ENCODE measurements around the gene TEAD1.

TEAD1 gene

GRCh38 chr11:12764187-12764914 is 90.1 kb downstream of the TEAD1 start:
- DNase-seq (ENCODE audit: low spot score): no peak

GRCh38 chr11:12765428-12765827 is 91.2 kb downstream of the TEAD1 start:
- no peak for DNase-seq (ENCODE audit: low spot score)

- DNase-seq (ENCODE audit: low spot score): no peak
These were observed 92.8 kb downstream of the TEAD1 start for GRCh38 chr11:12767027-12767426.

DNA sequence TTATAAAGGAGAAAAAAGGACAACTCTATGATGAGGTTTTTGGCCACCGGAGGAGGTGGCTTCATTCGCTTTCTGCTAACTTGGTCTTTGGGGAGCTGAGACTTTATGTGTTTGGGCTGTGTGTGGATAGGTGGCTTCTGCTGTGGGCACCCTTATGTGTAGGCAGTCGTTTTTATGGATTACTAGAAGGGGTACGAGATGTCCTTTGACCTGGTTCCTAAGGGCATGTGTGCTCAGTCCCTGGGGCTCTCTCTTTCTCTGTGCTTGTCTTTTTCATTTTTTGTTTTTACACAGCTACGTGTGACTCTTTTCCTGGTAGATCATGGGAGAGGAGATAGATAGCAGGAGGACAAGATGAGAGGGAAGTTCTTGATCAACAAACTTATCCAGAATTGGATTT is 93.4 kb downstream of the TEAD1 start:
- DNase-seq (ENCODE audit: low spot score): no peak

- DNase-seq (ENCODE audit: low spot score): no peak
These were observed 94.8 kb downstream of the TEAD1 start for GRCh38 chr11:12768726-12769673.

- no peak for DNase-seq (ENCODE audit: low spot score)
These were observed 95.7 kb downstream of the TEAD1 start for GRCh38 chr11:12769834-12770345.

DNA sequence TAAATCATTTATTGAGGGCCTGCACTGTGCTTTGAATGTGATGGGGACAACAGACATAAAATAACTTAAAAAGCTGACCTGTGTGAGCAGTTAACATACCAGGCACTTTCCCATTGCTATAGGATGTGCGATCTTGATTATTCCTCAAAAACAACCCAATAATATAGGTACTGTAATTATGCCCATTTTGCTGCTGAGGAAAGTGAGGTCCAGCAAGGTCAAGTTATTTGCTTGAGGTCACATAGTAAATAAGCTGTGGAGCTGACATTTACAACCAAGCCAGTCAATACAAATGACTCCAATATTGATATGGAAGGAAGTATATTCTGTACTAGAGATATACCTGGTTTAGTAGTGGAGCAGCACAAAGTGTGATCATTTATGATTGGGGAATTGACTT is 96.2 kb downstream of the TEAD1 start:
- no peak for DNase-seq (ENCODE audit: low spot score)

DNA sequence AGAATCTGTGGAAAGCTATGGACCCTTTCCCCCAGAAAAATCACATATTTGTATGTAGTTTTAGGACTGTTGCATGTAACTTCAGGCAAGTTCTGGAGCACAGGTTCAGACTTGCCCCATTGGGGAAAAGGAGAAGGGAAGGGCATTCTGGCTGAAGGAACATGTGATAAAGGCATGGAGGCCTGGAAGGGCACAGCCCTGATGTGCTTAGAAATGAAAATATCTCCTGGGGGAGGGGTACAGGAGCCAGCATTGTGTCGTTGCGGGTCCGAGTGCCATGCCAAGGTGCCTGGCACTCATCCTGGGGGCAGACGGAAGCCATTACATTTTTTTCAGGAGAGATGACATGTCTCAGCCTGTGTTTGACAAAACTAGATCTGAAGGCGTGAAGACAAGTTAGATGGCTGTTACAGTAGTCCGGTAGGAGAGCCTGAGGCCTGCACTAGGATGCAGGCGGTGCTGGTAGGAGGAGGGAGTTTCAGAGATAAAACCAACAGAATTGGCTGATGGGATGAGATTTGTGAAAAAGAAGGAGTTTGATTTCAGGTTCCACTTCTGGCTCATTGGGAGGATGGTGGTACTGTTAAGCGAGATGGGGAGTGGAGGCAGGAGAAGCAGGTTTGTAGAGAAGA is 96.9 kb downstream of the TEAD1 start:
- no peak for DNase-seq (ENCODE audit: low spot score)

DNA sequence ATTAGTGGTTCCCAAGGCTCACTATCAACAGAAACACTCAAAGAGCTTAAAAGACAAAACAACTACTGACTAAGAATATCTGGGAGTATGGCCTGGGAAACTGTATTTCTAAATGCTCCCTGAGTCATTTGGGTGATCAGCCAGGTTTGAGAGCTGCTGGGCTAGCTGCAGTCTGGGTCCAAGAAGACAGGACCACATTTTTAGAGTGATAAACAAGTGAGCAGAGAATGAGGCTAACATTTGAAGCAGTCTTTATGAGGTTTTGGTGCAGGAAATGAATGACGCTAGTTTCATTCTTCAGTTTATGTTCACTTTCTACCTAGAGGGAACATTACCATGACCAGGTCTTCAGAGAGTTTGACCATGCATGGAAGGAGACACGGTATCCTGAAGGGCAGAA is 97.7 kb downstream of the TEAD1 start:
- DNase-seq (ENCODE audit: low spot score): no peak

DNA sequence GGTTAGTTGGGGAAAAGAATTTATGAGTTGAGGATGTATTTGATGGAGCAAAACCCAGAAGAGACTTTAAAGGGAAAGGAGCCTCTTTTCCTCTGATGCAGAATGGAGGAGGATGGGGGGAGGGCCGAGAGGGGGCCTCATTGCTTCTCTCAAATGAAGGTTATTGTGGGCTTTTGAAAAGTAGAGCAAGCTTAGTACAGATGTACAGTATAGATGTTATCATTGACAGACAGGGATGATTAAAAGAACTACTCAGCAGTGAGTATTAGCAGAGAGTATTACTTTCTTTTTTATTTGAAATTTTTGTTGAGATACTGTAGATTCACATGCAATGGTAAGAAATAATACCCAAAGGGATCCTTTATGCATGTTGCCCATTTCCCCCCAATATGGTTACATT is 98.1 kb downstream of the TEAD1 start:
- DNase-seq (ENCODE audit: low spot score): no peak

- no peak for DNase-seq (ENCODE audit: low spot score)
These were observed 99.4 kb downstream of the TEAD1 start for GRCh38 chr11:12773591-12773990.

GRCh38 chr11:12775955-12776354 is 101.7 kb downstream of the TEAD1 start:
- no peak for DNase-seq (ENCODE audit: low spot score)

- DNase-seq (ENCODE audit: low spot score): no peak
These were observed 103.1 kb downstream of the TEAD1 start for GRCh38 chr11:12777208-12777874.

GRCh38 chr11:12778240-12778905 is 104.2 kb downstream of the TEAD1 start:
- no peak for DNase-seq (ENCODE audit: low spot score)

DNA sequence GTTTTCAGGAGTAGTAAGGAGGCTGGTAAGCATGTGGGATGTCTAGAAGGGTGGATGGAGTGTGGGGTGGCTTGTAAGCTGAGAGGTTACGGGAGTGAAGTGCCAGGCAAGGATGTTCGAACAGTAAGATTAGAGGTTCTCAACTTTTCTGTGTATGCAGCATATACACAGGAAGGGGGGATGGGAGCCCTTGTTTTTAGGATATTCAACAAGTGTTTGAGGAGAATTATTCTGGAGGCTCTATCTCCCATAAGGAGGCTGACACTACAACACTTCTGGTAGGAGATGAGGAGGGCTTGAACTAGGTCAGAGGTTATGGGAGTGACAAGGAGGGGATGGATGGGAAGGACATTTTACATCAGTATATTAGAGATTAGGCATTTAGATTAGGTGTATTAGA is 109.5 kb downstream of the TEAD1 start:
- DNase-seq (ENCODE audit: low spot score): no peak

DNA sequence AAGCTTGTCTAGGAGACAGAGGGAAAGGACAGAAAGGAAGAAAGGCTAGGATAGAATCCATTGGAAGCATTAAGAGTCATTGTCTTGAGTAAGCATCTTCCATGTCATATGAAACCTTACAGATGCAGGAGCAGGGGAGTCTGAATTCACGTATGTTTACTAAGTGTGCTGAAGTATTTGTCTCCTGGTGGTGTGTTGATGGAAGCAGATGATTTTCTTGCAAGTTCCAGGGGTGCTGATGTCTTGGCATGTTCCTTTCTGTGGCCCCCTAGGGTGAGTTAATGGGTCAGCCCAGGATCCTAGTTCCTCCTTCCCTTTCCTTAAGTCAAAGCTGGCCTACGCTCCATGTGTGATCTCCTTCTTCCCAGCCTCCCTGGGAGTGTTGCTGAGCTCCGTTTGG is 110.2 kb downstream of the TEAD1 start:
- no peak for DNase-seq (ENCODE audit: low spot score)

DNA sequence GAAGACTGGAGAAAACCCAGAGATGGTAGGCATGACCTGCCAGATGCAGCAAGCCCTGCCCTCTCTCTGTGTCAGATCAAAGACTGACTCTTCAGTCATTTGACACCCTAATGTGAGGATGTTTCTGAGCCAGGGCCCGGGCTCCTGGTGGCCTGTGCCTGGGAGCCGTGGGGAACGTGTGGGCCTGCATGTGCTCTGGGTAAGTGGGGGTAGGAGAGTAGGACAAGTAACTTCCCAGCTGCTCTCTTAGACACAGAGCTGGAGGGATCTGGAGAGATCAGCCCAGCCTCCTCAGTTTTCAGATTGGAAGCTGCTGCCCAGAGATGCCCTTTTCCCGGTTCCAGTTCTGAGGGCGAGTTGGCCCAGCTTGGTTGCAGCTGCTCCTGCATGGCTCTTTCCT is 110.8 kb downstream of the TEAD1 start:
- no peak for DNase-seq (ENCODE audit: low spot score)

DNA sequence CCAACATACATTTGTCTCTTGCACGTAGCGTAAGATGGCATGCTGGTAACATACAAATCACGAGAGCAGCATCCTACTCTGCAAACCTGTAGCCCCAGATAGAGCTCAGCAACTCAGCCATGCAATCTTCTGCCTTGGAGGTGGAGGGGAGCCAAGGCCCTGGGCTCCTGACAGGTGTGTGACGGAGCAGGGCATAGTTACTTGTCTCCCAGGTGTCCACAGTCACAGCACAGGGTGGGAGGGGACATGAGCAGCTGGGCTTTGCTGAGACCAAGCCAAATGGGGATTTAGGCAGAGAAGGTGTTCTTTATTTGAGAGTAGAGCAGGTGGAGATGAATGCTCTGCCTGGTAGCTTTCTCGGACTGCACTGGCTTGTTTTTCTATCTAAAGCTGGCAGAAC is 111.7 kb downstream of the TEAD1 start:
- DNase-seq (ENCODE audit: low spot score): no peak

DNA sequence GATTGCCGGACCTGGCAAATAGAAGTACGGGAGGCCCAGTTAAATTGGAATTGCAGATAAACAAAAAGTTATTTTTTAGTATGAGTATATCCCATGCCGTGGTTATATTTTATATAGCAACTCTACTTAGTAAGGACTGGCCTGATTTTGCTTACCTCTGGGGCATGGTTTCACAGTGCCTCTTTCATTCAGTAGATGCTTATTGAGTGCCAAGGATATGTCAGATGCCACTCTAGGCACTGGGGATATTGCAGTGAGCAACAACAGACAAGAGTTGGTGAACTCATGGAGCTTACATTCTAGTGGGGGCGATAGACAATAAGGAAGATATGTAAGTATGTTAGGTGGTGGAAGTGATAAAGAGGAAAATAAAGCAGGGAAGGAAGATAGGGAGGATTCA is 112.2 kb downstream of the TEAD1 start:
- no peak for DNase-seq (ENCODE audit: low spot score)

DNA sequence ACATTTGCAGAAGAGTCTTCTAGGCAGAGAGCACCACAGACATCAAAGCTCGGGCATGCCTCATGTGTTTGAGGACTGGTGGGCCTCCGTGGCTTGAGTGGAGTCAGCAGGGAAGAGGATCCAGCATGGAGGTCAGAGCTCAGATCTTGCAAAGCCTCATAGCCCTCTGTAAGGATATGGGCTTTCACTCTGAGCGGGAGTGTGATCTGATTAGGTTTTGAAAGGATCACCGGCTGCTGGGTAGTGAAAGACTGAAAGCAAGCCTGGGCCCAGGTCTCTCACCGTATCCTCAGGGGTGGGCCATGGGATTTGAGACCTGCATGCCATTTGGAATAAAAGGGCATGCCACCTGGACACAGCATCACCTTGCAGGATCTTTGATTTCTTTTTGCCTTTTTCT is 112.7 kb downstream of the TEAD1 start:
- no peak for DNase-seq (ENCODE audit: low spot score)

GRCh38 chr11:12787847-12788246 is 113.6 kb downstream of the TEAD1 start:
- no peak for DNase-seq (ENCODE audit: low spot score)

- DNase-seq (ENCODE audit: low spot score): no peak
These were observed 114.8 kb downstream of the TEAD1 start for GRCh38 chr11:12789054-12789453.

Measured in iPS-NIHi11 (cell line).